GM23338 (cell line): ENCODE data around the gene UNKL. TPM values are rescaled to one million over a fixed set of nuclear protein-coding genes. Genes with fewer than 3 reads are reported as not detected.

Experiments used
- ATAC-seq: fragments of 200-7000 bp; cut with Tn5 transposase; 3 replicates; pipeline ENCODE4 v1.9.1; 2020
- DNase-seq: peaks from one replicate; pipeline ENCODE4 v3.0.0-alpha.2; 2015; ENCODE audit warnings: low spot score
- H2AFZ ChIP-seq: fragments of 200-600 bp; sonication (generic); 2 replicates; pipeline ENCODE4 v1.8.0; 2016; ENCODE audit warnings: antibody characterized with exemption, mild to moderate bottlenecking, moderate library complexity
- H3F3A ChIP-seq: fragments of 200-600 bp; sonication (generic); replicated peaks from 2 replicates; pipeline ENCODE4 v1.8.0; 2017; ENCODE audit warnings: antibody characterized with exemption, mixed run types, low read depth
- H3K27ac ChIP-seq: fragments of 200-600 bp; sonication (generic); 2 replicates; pipeline ENCODE4 v1.6.1; 2016; ENCODE audit warnings: low read depth
- H3K27me3 ChIP-seq: fragments of 200-600 bp; sonication (generic); 2 replicates; pipeline ENCODE4 v1.8.0; 2016; ENCODE audit warnings: mild to moderate bottlenecking, mixed run types, moderate library complexity; ENCODE audit not compliant: insufficient read depth
- H3K36me3 ChIP-seq: fragments of 200-600 bp; sonication (generic); 2 replicates; pipeline ENCODE4 v1.8.0; 2016; ENCODE audit warnings: mild to moderate bottlenecking; ENCODE audit not compliant: insufficient read depth
- H3K4me1 ChIP-seq: fragments of 200-600 bp; sonication (generic); 2 replicates; pipeline ENCODE4 v1.8.0; 2016; ENCODE audit warnings: mild to moderate bottlenecking, moderate library complexity; ENCODE audit not compliant: insufficient read depth
- H3K4me2 ChIP-seq: fragments of 200-600 bp; sonication (generic); 2 replicates; pipeline ENCODE4 v1.7.1; 2017; ENCODE audit warnings: mixed run types
- H3K4me3 ChIP-seq: fragments of 200-600 bp; sonication (generic); 2 replicates; pipeline ENCODE4 v1.6.1; 2016; ENCODE audit warnings: mixed run types
- H3K79me2 ChIP-seq: fragments of 200-600 bp; sonication (generic); replicated peaks from 2 replicates; pipeline ENCODE4 v1.8.0; 2017; ENCODE audit warnings: mild to moderate bottlenecking; ENCODE audit not compliant: insufficient read depth
- H3K9me2 ChIP-seq: fragments of 200-600 bp; sonication (generic); 2 replicates; pipeline ENCODE4 v1.8.0; 2017; ENCODE audit not compliant: insufficient read depth
- H4K20me1 ChIP-seq: fragments of 200-600 bp; sonication (generic); replicated peaks from 2 replicates; pipeline ENCODE4 v1.8.0; 2017; ENCODE audit warnings: mild to moderate bottlenecking; ENCODE audit not compliant: insufficient read depth
- H3K27ac Mint-ChIP-seq: 2 replicates; pipeline ENCODE4 v1.8.0; 2020; ENCODE audit warnings: inconsistent platforms, mild to moderate bottlenecking, moderate library complexity, mixed read lengths
- H3K27me3 Mint-ChIP-seq: 3 replicates; pipeline ENCODE4 v1.8.0; 2022; ENCODE audit warnings: low read depth, mild to moderate bottlenecking, moderate library complexity, mixed read lengths, inconsistent platforms; ENCODE audit not compliant: insufficient read depth, poor library complexity
- H3K36me3 Mint-ChIP-seq: 3 replicates; pipeline ENCODE4 v1.8.0; 2021; ENCODE audit warnings: low read depth, mild to moderate bottlenecking, inconsistent platforms, moderate library complexity, mixed read lengths
- H3K4me1 Mint-ChIP-seq: 3 replicates; pipeline ENCODE4 v1.8.0; 2020; ENCODE audit warnings: mild to moderate bottlenecking, inconsistent platforms, mixed read lengths
- H3K4me3 Mint-ChIP-seq: 3 replicates; pipeline ENCODE4 v1.8.0; 2021; ENCODE audit warnings: moderate library complexity, mild to moderate bottlenecking, inconsistent platforms, mixed read lengths
- H3K9me3 Mint-ChIP-seq: 3 replicates; pipeline ENCODE4 v1.8.0; 2020; ENCODE audit warnings: moderate library complexity, mild to moderate bottlenecking, inconsistent platforms, mixed read lengths
- CREB1 ChIP-seq: fragments of 250-450 bp; sonication (Bioruptor Pico); IDR thresholded peaks from 2 replicates; pipeline ENCODE4 v1.5.0; 2020; ENCODE audit warnings: low read depth, mild to moderate bottlenecking, moderate library complexity
- CTCF ChIP-seq, 2 experiments: fragments of 200-600 bp in 1 of 2; sonication (generic) in 1 of 2; conservative IDR thresholded peaks; 2 replicates each; pipeline versions ENCODE4 v1.5.1 to v1.6.1; 2016 to 2017; ENCODE audit warnings: antibody characterized with exemption in 2 of 2, low read depth in 2 of 2, mild to moderate bottlenecking in 2 of 2, moderate library complexity in 1 of 2
- ETS1 ChIP-seq: IDR thresholded peaks from 2 replicates; pipeline ENCODE4 v1.6.1; 2016; ENCODE audit warnings: antibody characterized with exemption
- EZH2 ChIP-seq: fragments of 200-600 bp; sonication (generic); IDR thresholded peaks from one replicate; pipeline ENCODE4 v1.8.0; 2017; ENCODE audit warnings: antibody characterized with exemption, mild to moderate bottlenecking, low read depth; ENCODE audit not compliant: unreplicated experiment
- EZH2phosphoT487 ChIP-seq: fragments of 200-600 bp; sonication (generic); IDR thresholded peaks from one replicate; pipeline ENCODE4 v1.8.1; 2018; ENCODE audit warnings: antibody characterized with exemption; ENCODE audit not compliant: unreplicated experiment
- JUNB ChIP-seq: IDR thresholded peaks from one replicate; pipeline ENCODE4 v1.6.1; 2016; ENCODE audit warnings: antibody characterized with exemption; ENCODE audit not compliant: unreplicated experiment
- NANOG ChIP-seq: IDR thresholded peaks from 2 replicates; pipeline ENCODE4 v1.6.1; 2016; ENCODE audit warnings: antibody characterized with exemption, borderline replicate concordance
- POLR2AphosphoS5 ChIP-seq: IDR thresholded peaks from 2 replicates; pipeline ENCODE4 v1.6.1; 2016; ENCODE audit warnings: antibody characterized with exemption, low read depth
- REST ChIP-seq: IDR thresholded peaks from one replicate; pipeline ENCODE4 v1.6.1; 2018; ENCODE audit warnings: antibody characterized with exemption; ENCODE audit not compliant: unreplicated experiment
- STAT1 ChIP-seq: IDR thresholded peaks from one replicate; pipeline ENCODE4 v1.6.1; 2016; ENCODE audit warnings: antibody characterized with exemption; ENCODE audit not compliant: unreplicated experiment
- ZNF114 ChIP-seq: fragments of 250-450 bp; sonication (Bioruptor Pico); IDR thresholded peaks from 2 replicates; pipeline ENCODE4 v1.5.0; 2020; ENCODE audit warnings: mild to moderate bottlenecking, moderate library complexity
- ZNF331 ChIP-seq: fragments of 250-450 bp; sonication (Bioruptor Pico); IDR thresholded peaks from 2 replicates; pipeline ENCODE4 v1.5.0; 2020; ENCODE audit warnings: low read depth, mild to moderate bottlenecking, moderate library complexity
- ZNF462 ChIP-seq: fragments of 250-450 bp; sonication (Bioruptor Pico); IDR thresholded peaks from 2 replicates; pipeline ENCODE4 v1.5.0; 2020; ENCODE audit warnings: mild to moderate bottlenecking, moderate library complexity
- polyA plus RNA-seq: library from polyadenylated mRNA; unstranded; fragments of >200 nt; fragmentation: Nextera tagmentation; extraction: Ambion mirVana; gene quantifications from 2 replicates; pipeline ENCODE4 v1.2.1, GENCODE V29; 2016
- total RNA-seq: library from RNA; depleted of rRNA; stranded (reverse); fragments of >200 nt; shearing (Covaris generic); gene quantifications from 2 replicates; pipeline ENCODE4 v1.2.3, GENCODE V29; 2014

Gene UNKL
- total and polyA plus RNA-seq, 2 experiments from 2014 or later: 16.7 to 28.7 TPM

- Histone ChIP-seq H3K4me3 (no peak overlapping the region), H3K79me2 (no peaks in the 10 kb centered on the region), H3K4me1 (no peaks in the 10 kb centered on the region), H3K9me2 (no peaks in the 10 kb centered on the region), H3F3A (no peaks in the 10 kb centered on the region), H4K20me1 (no peaks in the 10 kb centered on the region; the same call in 1 of the 2 replicates), H3K4me2 (no peak overlapping the region), H3K27ac (no peak overlapping the region), H3K27me3 (no peaks in the 10 kb centered on the region), H3K36me3 (no peaks in the 10 kb centered on the region), H2AFZ (no peak overlapping the region)
- Mint-ChIP-seq H3K36me3 (peaks cover 12% of the 10 kb centered on the region; the same call in 2 of the 3 replicates), H3K27me3 (peaks cover 7% of the 10 kb centered on the region), H3K4me3 (no peak overlapping the region), H3K9me3 (no peaks in the 10 kb centered on the region), H3K27ac (no peak overlapping the region), H3K4me1 (no peaks in the 10 kb centered on the region; the same call in 2 of the 3 replicates)
- no peak for ATAC-seq
- no peak for DNase-seq
- TF ChIP-seq CTCF (conservative IDR thresholded peaks at IDR 0.05; ENCODE audit: low read depth in 2 of 2) (no peak), ETS1 (no peak), ZNF331 (no peak), ZNF462 (CRISPR knock-in tag) (no peak), NANOG (no peak), STAT1 (no peak), EZH2phosphoT487 (no peak), EZH2 (no peak), ZNF114 (CRISPR knock-in tag) (no peak), JUNB (no peak), CREB1 (CRISPR knock-in tag) (no peak), REST (no peak), POLR2AphosphoS5 (no peak)
Measured at GRCh38 chr16:1397779-1398178, 16.7 kb downstream of the UNKL start.
